GM23248 (cell line): Measurements from ENCODE around the gene CYBC1.

Source experiments
- EZH2 ChIP-seq: fragments of 200-600 bp; sonication (generic); IDR thresholded peaks from 2 replicates; pipeline ENCODE4 v1.6.1; 2018; ENCODE audit warnings: antibody characterized with exemption, mild to moderate bottlenecking; ENCODE audit not compliant: insufficient read depth, poor library complexity, severe bottlenecking
- EZH2phosphoT487 ChIP-seq: fragments of 200-600 bp; sonication (generic); IDR thresholded peaks from 2 replicates; pipeline ENCODE4 v1.6.1; 2018; ENCODE audit warnings: antibody characterized with exemption, moderate library complexity, mild to moderate bottlenecking, low read depth; ENCODE audit not compliant: insufficient read depth

GRCh38 chr17:82483204-82483660 is 32.7 kb upstream of the CYBC1 start:
- TF ChIP-seq EZH2 (no peak), EZH2phosphoT487 (no peak)
